Body of pancreas (tissue), 4 donors: ENCODE measurements around the gene E4F1.

ENCODE experiments used
- CTCF ChIP-seq, 7 experiments: fragments of 450-650 bp in 4 of 7; fragments of 200-600 bp in 3 of 7; sonication (generic) in 3 of 7; IDR thresholded peaks; one replicate each; pipeline ENCODE4 v1.5.1; 2016 to 2019; ENCODE audit warnings: antibody characterized with exemption in 7 of 7
- POLR2A ChIP-seq, 3 donors: fragments of 450-650 bp; IDR thresholded peaks; one replicate each; pipeline ENCODE4 v1.6.1; 2016; ENCODE audit warnings: antibody characterized with exemption in 3 of 3, mild to moderate bottlenecking in 2 of 3

- TF ChIP-seq CTCF (IDR thresholded peaks at IDR 0.05) (no peak), POLR2A (IDR thresholded peaks at IDR 0.05) (no peak)
Observed at GRCh38 chr16:2180461-2180860, 42.9 kb upstream of the E4F1 start.
